Smooth muscle cell (in vitro differentiated cells): ENCODE measurements around the gene NHLH1. TPM values are rescaled to one million over a fixed set of nuclear protein-coding genes. Genes with fewer than 3 reads are reported as not detected.
A peak's percentile ranks its signal among the peaks of the same experiment; 100 is the strongest.

Experiments used
- DNase-seq: peaks from one replicate; lab custom pipeline; 2025; ENCODE audit not compliant: unreplicated experiment; lab: John Stamatoyannopoulos, UW
- H2AFZ ChIP-seq: fragments of 200-600 bp; sonication (generic); 2 replicates; pipeline ENCODE4 v1.6.0; 2016; ENCODE audit warnings: antibody characterized with exemption, low read depth, mild to moderate bottlenecking
- H3F3A ChIP-seq: fragments of 200-600 bp; sonication (generic); 2 replicates; pipeline ENCODE4 v1.6.0; 2017; ENCODE audit warnings: antibody characterized with exemption, low read depth
- H3K27ac ChIP-seq: fragments of 200-600 bp; sonication (generic); 2 replicates; pipeline ENCODE4 v1.5.1; 2016; ENCODE audit warnings: low read depth, mild to moderate bottlenecking
- H3K27me3 ChIP-seq: fragments of 200-600 bp; sonication (generic); 2 replicates; pipeline ENCODE4 v1.6.1; 2016; ENCODE audit warnings: low read depth, mild to moderate bottlenecking
- H3K36me3 ChIP-seq: fragments of 200-600 bp; sonication (generic); 2 replicates; pipeline ENCODE4 v1.5.1; 2016; ENCODE audit warnings: low read depth
- H3K4me1 ChIP-seq: fragments of 200-600 bp; sonication (generic); 2 replicates; pipeline ENCODE4 v1.5.1; 2016; ENCODE audit warnings: low read depth
- H3K4me2 ChIP-seq: fragments of 200-600 bp; sonication (generic); 2 replicates; pipeline ENCODE4 v1.6.0; 2016; ENCODE audit warnings: mild to moderate bottlenecking
- H3K4me3 ChIP-seq: fragments of 200-600 bp; sonication (generic); 2 replicates; pipeline ENCODE4 v1.5.1; 2016; ENCODE audit warnings: mild to moderate bottlenecking
- H3K79me2 ChIP-seq: fragments of 200-600 bp; sonication (generic); 2 replicates; pipeline ENCODE4 v1.6.0; 2016; ENCODE audit warnings: low read depth, mild to moderate bottlenecking
- H3K9ac ChIP-seq: fragments of 200-600 bp; sonication (generic); 2 replicates; pipeline ENCODE4 v1.6.0; 2016; ENCODE audit warnings: low read depth
- H3K9me3 ChIP-seq: fragments of 200-600 bp; sonication (generic); replicated peaks from 2 replicates; pipeline ENCODE4 v1.5.1; 2016; ENCODE audit warnings: low read depth
- H4K20me1 ChIP-seq: fragments of 200-600 bp; sonication (generic); 2 replicates; pipeline ENCODE4 v1.6.0; 2016; ENCODE audit warnings: low read depth
- WGBS: methylation state at CpG from one replicate; pipeline ENCODE4 v1.1.7; 2016; ENCODE audit warnings: low lambda C conversion rate; 5-methylcytosine and 5-hydroxymethylcytosine counted together
- polyA plus RNA-seq: library from polyadenylated mRNA; unstranded; fragments of >200 nt; fragmentation: Nextera tagmentation; extraction: Ambion mirVana; gene quantifications from 2 replicates; pipeline ENCODE4 v1.2.1, GENCODE V29; 2016
- total RNA-seq: library from RNA; depleted of rRNA; stranded (reverse); fragments of >200 nt; gene quantifications from 2 replicates; pipeline ENCODE4 v1.2.3, GENCODE V29; 2014
- TF ChIP-seq, protein P1 (sequence below): fragments of 200-600 bp; sonication (generic); IDR thresholded peaks from 2 replicates; pipeline ENCODE4 v1.5.1; 2017; ENCODE audit warnings: borderline replicate concordance, mild to moderate bottlenecking, antibody characterized with exemption; ENCODE audit not compliant: insufficient read depth, poor library complexity, severe bottlenecking

The NHLH1 gene
- total and polyA plus RNA-seq, 2 experiments from 2014 or later = 0.27 TPM; not detected in 1

DNA sequence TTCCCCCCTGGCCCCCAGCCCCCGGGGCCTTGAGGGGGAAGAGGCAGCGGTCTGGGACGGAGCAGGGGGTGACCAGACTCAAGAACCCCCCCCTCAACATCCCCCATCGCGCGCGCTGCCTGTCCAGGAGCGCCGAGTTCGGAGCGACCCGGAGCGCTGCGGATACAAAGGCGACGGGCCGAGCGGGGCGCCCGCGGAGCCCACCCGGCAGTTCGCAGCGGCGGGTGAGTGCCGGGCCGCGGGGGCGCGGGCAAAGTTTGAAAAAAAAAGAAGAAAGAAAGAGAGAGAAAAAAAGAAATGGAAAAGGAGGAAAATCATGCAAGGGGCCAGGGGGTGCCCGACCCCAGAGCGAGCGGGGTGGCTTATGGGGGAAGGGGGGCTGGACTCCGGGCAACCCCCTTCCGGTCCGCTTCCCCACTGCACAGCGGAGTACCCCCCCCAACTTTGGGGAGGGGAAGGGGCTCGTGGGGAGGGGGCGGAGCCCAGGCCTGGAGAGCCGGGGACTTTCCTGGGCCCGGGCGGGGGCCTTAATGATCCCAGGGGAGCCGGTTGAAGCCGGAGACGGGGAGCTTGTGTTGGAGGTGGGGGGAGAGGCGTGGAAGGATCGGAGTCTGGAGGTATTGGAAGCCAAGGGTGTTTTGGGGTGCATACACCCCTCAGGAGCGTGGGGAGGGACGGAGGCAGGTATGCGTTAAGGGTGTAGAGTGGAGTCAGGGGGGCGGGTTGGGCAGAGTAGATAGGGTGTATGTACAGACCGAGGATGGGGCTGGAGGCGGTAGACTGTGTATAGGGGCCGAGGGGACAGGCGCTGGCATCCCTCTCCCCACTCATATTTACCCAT is 34.0 kb downstream of the NHLH1 start:
- Histone ChIP-seq H3K4me1 (peaks cover 48% of the 10 kb centered on the region), H3K4me2 (peak overlapping the region; percentile 99), H3K79me2 (peaks cover 6% of the 10 kb centered on the region), H3K36me3 (no peaks in the 10 kb centered on the region), H2AFZ (peak overlapping the region; percentile 99), H3K9ac (peak overlapping the region; percentile 93), H3K4me3 (peak overlapping the region; percentile 99), H3K27me3 (no peaks in the 10 kb centered on the region), H3K27ac (no peak overlapping the region), H3K9me3 (no peaks in the 10 kb centered on the region), H3F3A (no peaks in the 10 kb centered on the region), H4K20me1 (peaks cover 6% of the 10 kb centered on the region)
- TF ChIP-seq, protein P1, sequence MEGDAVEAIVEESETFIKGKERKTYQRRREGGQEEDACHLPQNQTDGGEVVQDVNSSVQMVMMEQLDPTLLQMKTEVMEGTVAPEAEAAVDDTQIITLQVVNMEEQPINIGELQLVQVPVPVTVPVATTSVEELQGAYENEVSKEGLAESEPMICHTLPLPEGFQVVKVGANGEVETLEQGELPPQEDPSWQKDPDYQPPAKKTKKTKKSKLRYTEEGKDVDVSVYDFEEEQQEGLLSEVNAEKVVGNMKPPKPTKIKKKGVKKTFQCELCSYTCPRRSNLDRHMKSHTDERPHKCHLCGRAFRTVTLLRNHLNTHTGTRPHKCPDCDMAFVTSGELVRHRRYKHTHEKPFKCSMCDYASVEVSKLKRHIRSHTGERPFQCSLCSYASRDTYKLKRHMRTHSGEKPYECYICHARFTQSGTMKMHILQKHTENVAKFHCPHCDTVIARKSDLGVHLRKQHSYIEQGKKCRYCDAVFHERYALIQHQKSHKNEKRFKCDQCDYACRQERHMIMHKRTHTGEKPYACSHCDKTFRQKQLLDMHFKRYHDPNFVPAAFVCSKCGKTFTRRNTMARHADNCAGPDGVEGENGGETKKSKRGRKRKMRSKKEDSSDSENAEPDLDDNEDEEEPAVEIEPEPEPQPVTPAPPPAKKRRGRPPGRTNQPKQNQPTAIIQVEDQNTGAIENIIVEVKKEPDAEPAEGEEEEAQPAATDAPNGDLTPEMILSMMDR = no peak
- WGBS = 2% methylated on average over 31 of the region's 55 CpGs
- no peak for DNase-seq

DNA sequence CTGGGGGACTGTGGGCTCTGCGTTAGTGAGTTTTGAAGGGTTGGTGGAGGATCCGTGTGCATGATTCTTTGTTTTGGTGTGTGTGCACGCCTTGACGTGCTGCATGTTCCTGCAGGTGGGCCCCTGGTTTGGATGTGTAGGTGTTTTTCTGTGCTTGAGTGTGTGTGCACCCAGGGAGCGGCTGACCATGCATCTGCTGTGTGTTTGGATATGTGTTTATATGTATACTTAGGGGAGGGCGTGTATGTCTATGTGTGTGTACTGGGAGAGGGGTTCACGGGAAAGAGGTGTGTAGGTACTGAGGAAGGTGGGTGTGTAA is 34.6 kb downstream of the NHLH1 start:
- no peaks in the 10 kb centered on the region for H3K27me3 ChIP-seq
- H3F3A ChIP-seq = no peaks in the 10 kb centered on the region
- peak overlapping the region; percentile 99 for H3K4me2 ChIP-seq
- peaks cover 6% of the 10 kb centered on the region for H3K79me2 ChIP-seq
- H3K4me3 ChIP-seq = peak overlapping the region; percentile 99
- no peaks in the 10 kb centered on the region for H3K36me3 ChIP-seq
- H3K27ac ChIP-seq = no peak overlapping the region
- H3K9me3 ChIP-seq = no peaks in the 10 kb centered on the region
- 30% methylated on average over 7 of the region's 7 CpGs for WGBS
- H3K4me1 ChIP-seq = peaks cover 48% of the 10 kb centered on the region
- peaks cover 6% of the 10 kb centered on the region for H4K20me1 ChIP-seq
- DNase-seq = no peak
- no peak overlapping the region for H3K9ac ChIP-seq
- TF ChIP-seq, protein P1 = no peak
- peak overlapping the region; percentile 99 for H2AFZ ChIP-seq

DNA sequence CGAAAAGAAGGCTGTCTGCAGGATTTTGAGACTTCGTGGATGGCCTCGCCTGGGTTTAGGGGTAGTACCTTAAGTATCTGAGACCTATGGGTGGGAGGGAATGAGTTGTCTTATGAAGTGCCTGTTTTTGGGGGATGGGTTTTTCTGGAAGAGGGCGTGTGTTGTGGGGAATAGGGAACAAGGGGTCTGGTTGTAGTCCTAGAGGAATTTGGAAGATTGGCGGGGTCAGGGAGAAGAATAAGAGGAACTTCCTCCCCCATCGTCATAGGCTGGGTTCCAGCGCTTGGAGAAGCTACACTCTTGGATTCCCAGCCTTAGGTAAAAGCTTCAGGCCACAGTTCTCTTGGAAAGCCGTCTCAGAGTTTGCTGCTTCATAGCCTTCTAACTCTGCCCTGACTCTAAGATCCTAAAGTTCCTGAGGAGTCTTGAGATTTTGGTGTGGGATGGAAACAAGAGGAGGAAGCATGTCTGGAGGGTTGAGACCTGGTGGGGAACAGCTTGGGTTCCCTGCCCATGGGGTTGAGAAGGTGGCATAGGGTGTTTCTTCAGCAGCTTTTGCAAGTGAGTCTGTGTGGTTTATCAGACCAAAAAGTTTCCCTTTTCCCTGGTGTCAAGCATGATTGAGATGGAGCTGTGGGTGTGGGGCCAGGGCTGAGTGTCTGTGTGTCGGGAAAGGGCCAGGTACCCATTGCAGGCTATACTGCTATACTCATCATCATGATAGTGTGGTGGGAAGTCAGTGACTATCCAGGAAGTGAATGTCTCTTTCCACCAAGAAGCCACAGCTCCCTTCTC is 35.3 kb downstream of the NHLH1 start:
- no peak overlapping the region for H2AFZ ChIP-seq
- no peaks in the 10 kb centered on the region for H3F3A ChIP-seq
- TF ChIP-seq, protein P1 = no peak
- peak overlapping the region; percentile 99 for H3K4me2 ChIP-seq
- H3K4me1 ChIP-seq = peaks cover 48% of the 10 kb centered on the region
- H3K4me3 ChIP-seq = peak overlapping the region; percentile 99
- H3K36me3 ChIP-seq = no peaks in the 10 kb centered on the region
- DNase-seq = no peak
- H3K27me3 ChIP-seq = no peaks in the 10 kb centered on the region
- H3K27ac ChIP-seq = no peak overlapping the region
- no peak overlapping the region for H3K9ac ChIP-seq
- peaks cover 6% of the 10 kb centered on the region for H3K79me2 ChIP-seq
- 73% methylated on average over 9 of the region's 9 CpGs for WGBS
- H3K9me3 ChIP-seq = no peaks in the 10 kb centered on the region
- H4K20me1 ChIP-seq = peaks cover 6% of the 10 kb centered on the region
